ENCODE measurements around the gene EHBP1.
A peak's percentile ranks its signal among the peaks of the same experiment; 100 is the strongest.
"Not testable (repeated sequence)": the region's sequence is repeated elsewhere in the genome, so short reads cannot be mapped to it uniquely, and the experiment has no call there.

The EHBP1 gene

GRCh38 chr2:62704654-62705006 is 883 bp upstream of the EHBP1 start:
- H3K4me3 ChIP-seq (ENCODE audit: low read depth, low read length): peak overlapping the region; percentile 52

- H3K4me3 ChIP-seq (ENCODE audit: low read depth, low read length): peak overlapping the region; percentile 82
These were observed 577 bp downstream of the EHBP1 start for GRCh38 chr2:62705859-62706720.

GRCh38 chr2:62706721-62707521 is 1.4 kb downstream of the EHBP1 start:
- peak overlapping the region; percentile 82 for H3K4me3 ChIP-seq (ENCODE audit: low read depth, low read length)

GRCh38 chr2:62708751-62709150 is 3.2 kb downstream of the EHBP1 start:
- H3K4me3 ChIP-seq (ENCODE audit: low read depth, low read length): no peak overlapping the region

GRCh38 chr2:62711832-62712494 is 6.5 kb downstream of the EHBP1 start:
- no peak overlapping the region for H3K4me3 ChIP-seq (ENCODE audit: low read depth, low read length)

- H3K4me3 ChIP-seq (ENCODE audit: low read depth, low read length): not testable (repeated sequence)
These were observed 7.7 kb downstream of the EHBP1 start for GRCh38 chr2:62713196-62713595.

- H3K4me3 ChIP-seq (ENCODE audit: low read depth, low read length): no peak overlapping the region
These were observed 8.3 kb downstream of the EHBP1 start for GRCh38 chr2:62713837-62714236.

- no peak overlapping the region for H3K4me3 ChIP-seq (ENCODE audit: low read depth, low read length)
These were observed 11.3 kb downstream of the EHBP1 start for GRCh38 chr2:62716768-62717167.

- no peak overlapping the region for H3K4me3 ChIP-seq (ENCODE audit: low read depth, low read length)
These were observed 12.1 kb downstream of the EHBP1 start for GRCh38 chr2:62717503-62718081.

GRCh38 chr2:62718225-62718822 is 12.8 kb downstream of the EHBP1 start:
- H3K4me3 ChIP-seq (ENCODE audit: low read depth, low read length): no peak overlapping the region

GRCh38 chr2:62719757-62720156 is 14.2 kb downstream of the EHBP1 start:
- no peak overlapping the region for H3K4me3 ChIP-seq (ENCODE audit: low read depth, low read length)

- no peak overlapping the region for H3K4me3 ChIP-seq (ENCODE audit: low read depth, low read length)
These were observed 17.2 kb downstream of the EHBP1 start for GRCh38 chr2:62722679-62723078.

GRCh38 chr2:62723253-62723652 is 17.7 kb downstream of the EHBP1 start:
- H3K4me3 ChIP-seq (ENCODE audit: low read depth, low read length): no peak overlapping the region

GRCh38 chr2:62724106-62724505 is 18.6 kb downstream of the EHBP1 start:
- H3K4me3 ChIP-seq (ENCODE audit: low read depth, low read length): no peak overlapping the region

GRCh38 chr2:62724886-62725711 is 19.6 kb downstream of the EHBP1 start:
- H3K4me3 ChIP-seq (ENCODE audit: low read depth, low read length): no peak overlapping the region

GRCh38 chr2:62725712-62726055 is 20.2 kb downstream of the EHBP1 start:
- H3K4me3 ChIP-seq (ENCODE audit: low read depth, low read length): no peak overlapping the region

GRCh38 chr2:62727259-62727867 is 21.9 kb downstream of the EHBP1 start:
- no peak overlapping the region for H3K4me3 ChIP-seq (ENCODE audit: low read depth, low read length)

- H3K4me3 ChIP-seq (ENCODE audit: low read depth, low read length): no peak overlapping the region
These were observed 22.5 kb downstream of the EHBP1 start for GRCh38 chr2:62727876-62728566.

- no peak overlapping the region for H3K4me3 ChIP-seq (ENCODE audit: low read depth, low read length)
These were observed 25.8 kb downstream of the EHBP1 start for GRCh38 chr2:62731275-62731674.
